Measurements from ENCODE around the gene MOCS3. TPM values are rescaled to one million over a fixed set of nuclear protein-coding genes. Genes with fewer than 3 reads are reported as not detected.

MOCS3 gene
- total RNA-seq, 2 donors from 2014 or later, result 2.7 to 3.5 TPM

GRCh38 chr20:51004781-51005180, 46.2 kb downstream of the MOCS3 start:
- intact Hi-C loops (cut with DNase I), result no loop called here
- no peak for DNase-seq (ENCODE audit: low spot score)

- intact Hi-C loops (cut with DNase I), result no loop called here
- DNase-seq (ENCODE audit: low spot score), result no peak
Measured at GRCh38 chr20:51005214-51005613, 46.6 kb downstream of the MOCS3 start.

GRCh38 chr20:51008718-51009117, 50.1 kb downstream of the MOCS3 start:
- intact Hi-C loops (cut with DNase I), result no loop called here
- DNase-seq (ENCODE audit: low spot score), result no peak

- intact Hi-C loops (cut with DNase I), result no loop called here
Measured at GRCh38 chr20:51009303-51010042, 50.9 kb downstream of the MOCS3 start.

GRCh38 chr20:51010043-51010365, 51.4 kb downstream of the MOCS3 start:
- intact Hi-C loops (cut with DNase I), result no loop called here
- DNase-seq (ENCODE audit: low spot score), result no peak

More at GRCh38 chr20:51009303-51010042, 50.9 kb downstream of the MOCS3 start:
- no peak for DNase-seq (ENCODE audit: low spot score)

- DNase-seq (ENCODE audit: low spot score), result no peak
- intact Hi-C loops (cut with DNase I), result no loop called here
Measured at GRCh38 chr20:51010932-51011331, 52.3 kb downstream of the MOCS3 start.

GRCh38 chr20:51011479-51011878, 52.9 kb downstream of the MOCS3 start:
- intact Hi-C loops (cut with DNase I), result no loop called here

GRCh38 chr20:51012357-51012756, 53.7 kb downstream of the MOCS3 start:
- DNase-seq (ENCODE audit: low spot score), result no peak
- intact Hi-C loops (cut with DNase I), result no loop called here

More at GRCh38 chr20:51011479-51011878, 52.9 kb downstream of the MOCS3 start:
- DNase-seq (ENCODE audit: low spot score), result no peak

Other genes starting within 250 kb of the MOCS3 start
- 1 to 10 TPM; 1.0 to 1.4 TPM for gene PARD6B, start 227.2 kb upstream of the MOCS3 start, total RNA-seq
- 1 to 10 TPM; 2.1 to 2.7 TPM for gene BCAS4, start 163.8 kb upstream of the MOCS3 start, total RNA-seq
- 10 to 100 TPM; 42.2 to 48.1 TPM for gene ADNP, start 27.4 kb upstream of the MOCS3 start, total RNA-seq
- 10 to 100 TPM; 31.6 to 35.7 TPM for gene DPM1, start 286 bp upstream of the MOCS3 start, total RNA-seq
- under 1 TPM in 1 of 2 donors, not detected in 1; 0.24 TPM for gene KCNG1, start 64.3 kb downstream of the MOCS3 start, total RNA-seq